A549 treated with Mapracorat at 1 μM for 4 hours (cell line): ENCODE results near the gene CRB3. TPM values are rescaled to one million over a fixed set of nuclear protein-coding genes. Genes with fewer than 3 reads are reported as not detected.

Experiments used
- total RNA-seq: library from RNA; stranded (reverse); fragments of 200-300 nt; extraction: Qiagen RNA extraction; gene quantifications from 5 replicates; pipeline ENCODE4 v1.2.3, GENCODE V29; 2022

The CRB3 gene
- total RNA-seq = 3.1 to 5.0 TPM (median 4.8 TPM) in 5 replicates

GRCh38 chr19:6464070-6464873, at the start of gene CRB3:
Gene CRB3, plus strand, starts transcription at chr19:6464271. Its CDS starts 431 bp downstream, at chr19:6464702.

GRCh38 chr19:6424195-6424938, 39.7 kb upstream of the CRB3 start, which contains the start of gene KHSRP:
Gene KHSRP, minus strand, starts transcription at chr19:6424811. Its CDS starts 110 bp downstream, at chr19:6424701.

GRCh38 chr19:6433663-6434062, 30.4 kb upstream of the CRB3 start, which contains the start of gene SLC25A41:
Gene SLC25A41, minus strand, starts transcription at chr19:6433763. Its CDS starts 70 bp downstream, at chr19:6433693.

GRCh38 chr19:6459262-6460098, 4.6 kb upstream of the CRB3 start, which contains the start of gene SLC25A23:
Gene SLC25A23, minus strand, starts transcription at chr19:6459792. Its CDS starts 164 bp downstream, at chr19:6459628.

GRCh38 chr19:6481541-6482342, 17.7 kb downstream of the CRB3 start, which contains the start of gene DENND1C:
Gene DENND1C, minus strand, starts transcription at chr19:6481787. Its CDS starts 92 bp downstream, at chr19:6481695.

GRCh38 chr19:6501740-6502648, 37.9 kb downstream of the CRB3 start, which contains the start of gene TUBB4A:
Gene TUBB4A, minus strand, starts transcription at chr19:6502309. Its CDS starts 97 bp downstream, at chr19:6502212.

Other genes with a start within 250 kb of the CRB3 start
- 14.8 to 22.9 TPM (median 22.0 TPM) in 5 replicates for gene MLLT1, start 184.3 kb upstream of the CRB3 start, total RNA-seq
- not detected in 5 replicates for gene ACER1, start 130.7 kb upstream of the CRB3 start, total RNA-seq
- 45.3 to 80.1 TPM (median 73.9 TPM) in 5 replicates for gene CLPP, start 102.7 kb upstream of the CRB3 start, total RNA-seq
- gene ALKBH7, start 91.5 kb upstream of the CRB3 start, total RNA-seq = 19.0 to 38.7 TPM (median 36.4 TPM) in 5 replicates
- gene PSPN, start 88.3 kb upstream of the CRB3 start, total RNA-seq = 0.49 to 1.4 TPM (median 0.70 TPM) in 5 replicates
- gene GTF2F1, start 71.1 kb upstream of the CRB3 start, total RNA-seq = 55.0 to 61.2 TPM (median 58.0 TPM) in 5 replicates
- 182 to 207 TPM (median 198 TPM) in 5 replicates for gene KHSRP, start 39.5 kb upstream of the CRB3 start, total RNA-seq
- gene SLC25A41, start 30.5 kb upstream of the CRB3 start, total RNA-seq = 0.11 to 0.20 TPM (median 0.17 TPM) in 4 of 5 replicates, not detected in the other
- 15.3 to 19.4 TPM (median 18.5 TPM) in 5 replicates for gene SLC25A23, start 4.5 kb upstream of the CRB3 start, total RNA-seq
- 0.22 to 0.33 TPM (median 0.24 TPM) in 5 replicates for gene DENND1C, start 17.5 kb downstream of the CRB3 start, total RNA-seq
- gene TUBB4A, start 38.0 kb downstream of the CRB3 start, total RNA-seq = 6.0 to 7.6 TPM (median 6.5 TPM) in 5 replicates
- gene TNFSF9, start 66.8 kb downstream of the CRB3 start, total RNA-seq = 2.9 to 6.0 TPM (median 4.5 TPM) in 5 replicates
- 14.3 to 24.3 TPM (median 22.8 TPM) in 5 replicates for gene CD70, start 126.9 kb downstream of the CRB3 start, total RNA-seq
- gene TNFSF14, start 205.9 kb downstream of the CRB3 start, total RNA-seq = 0.06 to 0.14 TPM (median 0.10 TPM) in 4 of 5 replicates, not detected in the other